ENCODE results near the gene FAM107A.

Gene FAM107A

GRCh38 chr3:58591517-58592510, 14.6 kb upstream of the FAM107A start:
- DNase-seq = no peak

GRCh38 chr3:58588030-58588614, 10.9 kb upstream of the FAM107A start:
- DNase-seq = no peak

- DNase-seq = no peak
Observed at GRCh38 chr3:58586776-58587192, 9.6 kb upstream of the FAM107A start.

- no peak for DNase-seq
Observed at GRCh38 chr3:58585994-58586393, 8.8 kb upstream of the FAM107A start.

- DNase-seq = peak; percentile 77
Observed at GRCh38 chr3:58585005-58585786, 8.0 kb upstream of the FAM107A start.

- no peak for DNase-seq
Observed at GRCh38 chr3:58584690-58585004, 7.5 kb upstream of the FAM107A start.

GRCh38 chr3:58581328-58582091, 4.3 kb upstream of the FAM107A start:
- DNase-seq = no peak

- no peak for DNase-seq
Observed at GRCh38 chr3:58580826-58581327, 3.7 kb upstream of the FAM107A start.

GRCh38 chr3:58578873-58579272, 1.7 kb upstream of the FAM107A start:
- DNase-seq = no peak

- no peak for DNase-seq
Observed at GRCh38 chr3:58576716-58577115, 475 bp downstream of the FAM107A start.

- no peak for DNase-seq
Observed at GRCh38 chr3:58575971-58576652, 1.1 kb downstream of the FAM107A start.

GRCh38 chr3:58574682-58575081, 2.5 kb downstream of the FAM107A start:
- no peak for DNase-seq

GRCh38 chr3:58574106-58574505, 3.1 kb downstream of the FAM107A start:
- DNase-seq = no peak

GRCh38 chr3:58573640-58574039, 3.6 kb downstream of the FAM107A start:
- no peak for DNase-seq

GRCh38 chr3:58572634-58573230, 4.5 kb downstream of the FAM107A start:
- DNase-seq = no peak

- no peak for DNase-seq
Observed at GRCh38 chr3:58572013-58572633, 5.1 kb downstream of the FAM107A start.

GRCh38 chr3:58570851-58571250, 6.3 kb downstream of the FAM107A start:
- DNase-seq = no peak

- no peak for DNase-seq
Observed at GRCh38 chr3:58569287-58570001, 7.7 kb downstream of the FAM107A start.

- peak; percentile 85 for DNase-seq
Observed at GRCh38 chr3:58568572-58569286, 8.5 kb downstream of the FAM107A start.

- DNase-seq = no peak
Observed at GRCh38 chr3:58567251-58567515, 10.0 kb downstream of the FAM107A start.
